NCI-H1930 (cell line): ENCODE measurements around the gene RBPJ.

ENCODE experiments used
- DNase-seq, 2 experiments: peaks; one replicate each; lab custom pipeline; 2025; lab: John Stamatoyannopoulos, UW

RBPJ gene

DNA sequence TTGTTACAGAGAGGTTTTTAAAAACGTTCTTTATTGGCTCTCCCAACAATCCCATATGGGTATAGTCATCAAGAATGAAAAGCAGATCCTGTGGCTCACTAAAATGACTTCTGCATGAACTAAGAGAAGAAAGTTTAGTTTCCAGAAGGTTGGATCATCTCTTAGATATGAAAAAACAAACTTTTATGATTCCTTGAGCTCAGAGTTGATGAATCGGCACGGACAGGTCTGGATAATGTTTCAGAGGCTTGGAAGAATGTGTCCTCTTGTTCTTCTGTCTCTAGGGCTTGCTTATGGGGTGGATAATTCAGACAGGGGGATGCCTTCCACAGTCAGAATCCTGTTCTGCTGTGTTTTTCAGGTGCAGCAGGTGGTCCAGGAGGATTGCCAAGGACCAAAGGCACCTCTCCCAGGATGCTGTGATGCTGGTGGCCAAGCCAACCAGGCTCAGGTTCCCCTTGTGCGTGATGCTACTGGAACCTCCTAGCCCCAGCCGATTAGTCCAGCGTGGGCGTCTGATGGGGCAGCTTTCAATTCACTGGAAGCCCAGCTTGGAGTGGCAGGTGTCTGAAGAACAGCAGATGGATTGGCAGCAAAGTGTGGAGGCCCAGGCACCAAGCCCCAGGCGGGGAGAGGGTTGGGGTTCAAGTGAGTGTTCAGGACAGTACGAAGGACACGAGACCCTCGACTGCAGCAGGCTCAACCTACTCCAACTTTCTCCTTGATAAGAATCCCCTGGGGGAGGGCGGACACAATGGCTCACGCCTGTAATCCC lies 139.1 kb downstream of the RBPJ start:
- no peak for DNase-seq

DNA sequence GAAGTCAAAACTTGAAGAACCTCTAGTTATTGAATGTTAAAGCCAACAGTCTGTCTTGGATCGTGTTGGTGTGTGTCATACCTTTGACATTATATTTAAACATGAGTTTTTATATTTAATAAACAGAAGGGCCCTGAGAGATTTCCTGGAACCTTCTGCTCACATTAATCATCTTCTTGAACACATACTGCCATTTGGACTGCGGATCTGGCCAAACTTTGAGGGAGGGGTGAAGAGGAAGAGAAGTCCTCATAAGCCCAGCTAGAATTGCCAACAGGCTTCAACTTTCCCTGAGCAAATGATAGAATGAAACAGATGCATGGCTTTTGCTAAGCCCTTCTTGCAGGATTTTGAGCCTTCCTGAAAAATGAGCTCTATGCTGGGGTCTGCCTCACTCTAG lies 142.1 kb downstream of the RBPJ start:
- DNase-seq = no peak

DNA sequence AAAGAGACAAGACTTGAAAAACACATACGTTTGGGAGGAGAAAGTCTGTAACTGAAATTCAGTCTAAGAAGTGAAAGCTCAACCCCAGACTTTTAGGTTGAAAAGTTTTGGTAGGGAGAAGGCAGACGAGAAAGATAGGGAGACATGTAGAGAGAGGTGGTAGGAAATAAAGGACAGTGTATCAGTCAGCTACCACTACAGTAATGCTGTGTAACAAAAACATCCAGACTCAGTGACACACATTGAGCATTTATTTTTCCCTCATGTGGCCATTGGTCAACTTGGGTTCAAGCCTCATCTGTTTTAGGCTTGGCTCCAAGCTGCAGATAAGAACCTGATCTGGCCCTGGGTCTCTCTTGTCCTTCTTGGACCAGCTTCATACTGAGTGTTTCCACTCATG lies 142.6 kb downstream of the RBPJ start:
- no peak for DNase-seq

GRCh38 chr4:26464420-26465095 lies 143.7 kb downstream of the RBPJ start:
- no peak for DNase-seq

DNA sequence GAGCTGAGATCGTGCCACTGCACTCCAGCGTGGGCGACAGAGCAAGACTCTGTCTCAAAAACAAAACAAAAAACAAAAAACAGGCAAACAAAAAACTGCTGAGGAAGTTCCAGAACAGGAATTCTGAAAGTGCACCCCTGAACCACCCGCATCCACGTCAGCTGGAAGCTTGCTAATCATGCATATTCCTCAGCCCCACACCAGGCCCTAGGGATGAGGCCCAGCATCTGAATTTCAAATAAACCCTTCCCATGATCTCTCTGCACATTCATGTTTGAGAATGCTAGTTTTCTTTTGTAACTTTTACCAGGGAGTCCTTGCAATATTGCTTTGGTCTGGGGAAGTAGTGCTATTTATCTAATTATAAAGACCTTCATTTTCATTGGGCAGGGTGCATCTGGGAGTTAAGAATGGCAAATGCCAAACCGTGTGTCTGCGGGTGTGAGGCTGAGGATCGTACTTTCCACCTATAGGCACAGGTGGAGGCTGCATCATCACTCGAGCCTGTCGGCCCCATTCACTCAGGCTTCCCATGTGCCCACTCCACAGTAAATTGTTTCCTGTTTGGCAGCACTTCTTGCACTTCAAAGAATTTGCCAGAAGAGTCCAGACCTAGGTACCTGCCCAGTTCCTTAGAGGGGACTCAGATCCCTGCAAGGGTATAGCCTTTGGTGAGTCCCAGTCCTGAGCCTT lies 145.9 kb downstream of the RBPJ start:
- DNase-seq = no peak

DNA sequence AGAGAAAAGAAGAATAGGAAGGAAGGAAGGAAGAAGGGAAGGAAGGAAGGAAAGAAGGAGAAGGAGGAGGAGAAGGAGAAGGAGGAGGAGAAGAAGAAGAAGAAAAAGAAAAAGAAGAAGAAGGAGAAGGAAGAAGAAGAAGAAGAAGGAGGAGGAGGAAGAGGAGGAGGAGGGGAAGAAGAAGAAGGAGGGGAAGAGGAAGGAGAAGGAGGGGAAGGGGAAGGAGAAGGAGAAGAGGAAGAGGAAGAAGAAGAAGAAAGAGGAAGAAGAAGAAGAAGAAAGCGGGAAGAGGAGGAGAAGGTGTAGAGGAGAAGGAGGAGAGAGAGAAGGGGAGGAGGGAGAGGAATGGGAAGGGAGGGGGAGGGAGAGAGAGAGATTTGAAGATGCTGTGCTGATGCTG lies 146.9 kb downstream of the RBPJ start:
- no peak for DNase-seq

DNA sequence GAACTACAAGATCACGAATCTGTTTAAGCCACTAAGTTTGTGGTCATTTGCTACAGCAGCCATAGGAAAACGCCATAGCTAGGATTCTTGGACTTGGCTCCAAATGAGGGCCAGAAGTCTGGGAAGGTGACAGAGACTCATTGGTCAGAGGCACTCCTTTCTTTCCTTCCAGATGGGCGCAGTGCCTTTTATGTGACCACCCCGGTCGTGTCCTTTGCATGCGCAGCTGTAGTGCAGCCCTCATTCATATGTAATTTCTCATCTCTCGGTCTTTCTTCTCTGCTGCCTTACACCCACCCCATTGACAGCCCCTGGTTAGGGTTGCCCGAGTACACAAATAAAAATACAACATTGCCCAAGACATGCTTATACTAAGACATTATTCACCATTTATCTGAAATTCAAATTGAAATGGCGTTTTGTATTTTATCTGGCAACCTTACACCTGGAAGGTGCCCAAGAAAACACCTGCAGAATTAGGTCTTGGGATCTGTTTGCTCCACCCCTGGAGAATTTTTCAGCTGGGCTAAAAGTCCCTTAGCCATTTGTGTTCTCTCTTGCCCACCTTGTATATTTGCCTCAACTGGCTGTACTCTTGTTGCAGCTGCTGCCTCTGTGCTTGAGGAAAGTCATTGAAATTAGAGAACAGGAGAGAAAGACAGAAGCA lies 147.6 kb downstream of the RBPJ start:
- DNase-seq = no peak

DNA sequence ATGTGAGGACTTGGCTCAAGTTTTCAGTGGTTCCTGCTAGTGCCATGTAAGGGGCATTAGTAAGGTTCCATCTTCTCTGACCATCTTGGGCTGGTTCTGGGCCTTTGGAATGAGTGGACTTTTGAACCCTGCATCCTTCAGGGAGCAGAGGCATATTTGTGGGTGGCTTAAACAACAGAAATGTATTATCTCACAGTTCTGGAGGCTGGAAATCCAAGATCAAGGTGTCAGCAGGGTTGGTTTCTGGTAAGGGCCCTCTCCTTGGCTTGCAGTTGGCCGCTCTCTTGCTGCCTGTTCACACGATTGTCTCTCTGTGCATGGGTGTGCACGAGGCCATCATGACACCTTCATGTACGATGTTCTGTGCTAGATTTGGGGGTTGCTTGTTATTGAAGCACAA lies 148.2 kb downstream of the RBPJ start:
- DNase-seq = no peak

GRCh38 chr4:26471890-26472289 lies 151.1 kb downstream of the RBPJ start:
- no peak for DNase-seq

- DNase-seq = no peak
Observed at GRCh38 chr4:26473893-26474292, 153.1 kb downstream of the RBPJ start.

- no peak for DNase-seq
Observed at GRCh38 chr4:26474551-26474950, 153.7 kb downstream of the RBPJ start.

DNA sequence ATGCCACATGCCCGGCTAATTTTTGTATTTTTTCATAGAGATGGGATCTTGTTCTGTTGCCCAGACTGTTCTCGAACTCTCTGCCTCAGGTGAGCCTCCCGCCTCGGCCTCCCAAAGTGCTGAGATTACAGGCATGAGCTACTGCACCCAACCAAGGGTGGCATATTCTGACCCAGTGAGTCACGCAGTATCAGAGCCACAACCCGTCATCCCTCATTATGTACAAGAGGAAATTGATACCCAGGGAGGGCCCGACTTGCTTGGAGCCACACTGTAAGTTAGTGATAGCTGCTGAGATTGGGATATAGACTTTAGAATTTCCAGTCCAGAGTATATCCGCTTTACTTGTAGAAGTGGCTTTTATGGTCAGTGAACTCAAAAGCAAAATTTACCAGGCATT lies 154.9 kb downstream of the RBPJ start:
- DNase-seq = no peak

DNA sequence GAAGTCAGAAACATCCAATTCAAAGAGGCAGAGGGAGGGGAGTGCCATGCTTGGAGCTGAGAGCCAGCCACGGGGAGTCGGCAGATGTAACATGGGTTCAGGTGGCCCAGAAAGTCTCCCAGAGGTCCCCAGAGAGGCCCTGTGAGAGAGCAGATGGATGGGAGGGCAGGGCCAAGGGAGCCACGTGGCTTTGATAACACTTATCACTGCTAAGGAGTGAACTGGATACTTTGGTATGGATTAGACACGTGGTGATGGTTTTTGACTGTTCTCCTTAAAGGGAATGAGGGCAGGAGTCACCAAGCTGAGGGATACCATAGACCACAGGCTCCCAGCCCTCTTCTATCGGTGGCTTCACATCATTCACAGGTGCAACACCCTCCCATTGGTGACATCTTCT lies 155.7 kb downstream of the RBPJ start:
- DNase-seq = no peak

GRCh38 chr4:26478330-26478729 lies 157.5 kb downstream of the RBPJ start:
- DNase-seq = no peak

DNA sequence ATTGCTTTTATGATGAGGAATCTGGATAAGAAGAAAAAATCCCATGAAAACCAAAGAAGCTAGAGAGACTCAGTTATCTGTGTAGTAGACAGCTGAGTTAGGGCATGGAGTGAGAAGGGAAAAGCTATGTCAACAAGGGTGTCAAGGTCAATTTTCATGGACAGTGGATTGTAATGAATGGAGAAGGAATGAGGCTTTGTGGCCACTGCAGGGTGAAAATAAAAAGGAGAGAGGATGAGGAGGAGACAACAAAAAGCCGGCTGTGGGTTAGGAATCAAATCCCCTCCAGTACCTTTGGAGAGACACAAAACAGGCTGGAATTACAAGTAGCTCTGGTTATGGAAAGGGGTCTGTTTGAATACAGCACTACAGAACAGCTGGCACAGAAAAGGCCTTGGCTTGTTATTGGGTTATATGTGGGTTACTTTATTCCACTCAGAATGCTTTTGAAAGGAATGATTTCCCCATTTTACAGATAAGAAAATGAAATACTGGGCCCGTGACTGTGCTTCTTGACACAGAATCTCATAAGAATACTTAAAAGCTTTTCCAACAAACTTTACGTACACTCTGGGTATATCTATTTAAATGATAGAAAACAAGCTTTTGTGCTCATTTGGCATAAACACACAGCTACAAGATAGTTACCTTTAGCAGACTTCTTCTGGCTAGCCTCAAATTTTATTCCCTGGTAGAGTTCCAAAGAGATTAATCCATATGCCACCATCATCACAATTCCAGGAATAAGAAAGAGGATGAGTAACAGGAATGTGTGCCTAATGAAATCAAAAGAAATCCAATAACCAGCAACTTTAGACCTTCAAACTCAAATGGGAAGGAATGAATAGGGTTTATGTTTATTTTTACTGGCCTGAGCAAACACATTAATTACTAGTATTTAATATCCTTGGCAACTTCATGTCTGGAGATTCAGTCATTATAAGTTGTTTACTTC lies 162.0 kb downstream of the RBPJ start:
- no peak for DNase-seq

GRCh38 chr4:26484032-26484515 lies 163.3 kb downstream of the RBPJ start:
- DNase-seq = no peak

- DNase-seq = no peak
Observed at GRCh38 chr4:26484516-26484915, 163.7 kb downstream of the RBPJ start.
